ENCODE results near the gene CIAO2B. TPM values are rescaled to one million over a fixed set of nuclear protein-coding genes. Genes with fewer than 3 reads are reported as not detected.
"Not testable (repeated sequence)": the region's sequence is repeated elsewhere in the genome, so short reads cannot be mapped to it uniquely, and the experiment has no call there.

The CIAO2B gene
- polyA plus RNA-seq, 1 donor (not counting 4 experiments of a cell fraction or from before 2014, with no cell fraction given): 105 TPM

GRCh38 chr16:66959704-66960161, 25.5 kb upstream of the CIAO2B start:
- no peaks in the 10 kb centered on the region for H3K9me1 ChIP-seq (ENCODE audit: control insufficient read depth, extremely low read depth, insufficient read depth, low read length)
- H3K79me2 ChIP-seq (ENCODE audit: control insufficient read depth, insufficient read depth, low read length): no peaks in the 10 kb centered on the region
- H3K4me3 ChIP-seq (ENCODE audit: control insufficient read depth in 2 of 3, extremely low read depth in 1 of 3, insufficient read depth in 2 of 3, low read depth in 1 of 3, low read length in 3 of 3): no peak overlapping the region
- no peak overlapping the region for H3K27ac ChIP-seq (ENCODE audit: control insufficient read depth, insufficient read depth, low read length)
- H3K9ac ChIP-seq (ENCODE audit: control insufficient read depth, extremely low read depth, insufficient read depth, low read length): no peak overlapping the region
- H3K27me3 ChIP-seq (ENCODE audit: control insufficient read depth, extremely low read depth, insufficient read depth, low read length): no peaks in the 10 kb centered on the region
- H3K9me3 ChIP-seq (ENCODE audit: control insufficient read depth, low read depth, low read length): no peaks in the 10 kb centered on the region
- H3K4me1 ChIP-seq (ENCODE audit: control insufficient read depth, extremely low read depth, insufficient read depth, low read length): peaks cover 3% of the 10 kb centered on the region
- no peak overlapping the region for H2AFZ ChIP-seq (ENCODE audit: control insufficient read depth, low read length)
- peaks cover 0 to 1% of the 10 kb centered on the region in 2 experiments for H3K36me3 ChIP-seq (ENCODE audit: control insufficient read depth in 2 of 2, extremely low read depth in 1 of 2, insufficient read depth in 2 of 2, low read length in 2 of 2)
- TF ChIP-seq EZH2 (IDR thresholded peaks at IDR 0.05; ENCODE audit: low read length) (no peak), CTCF (optimal IDR thresholded peaks at IDR 0.05 in 1 of 3, IDR thresholded peaks at IDR 0.05 in 1 of 3, conservative IDR thresholded peaks at IDR 0.05 in 1 of 3; ENCODE audit: extremely low read depth in 1 of 3, insufficient read depth in 2 of 3, low read length in 3 of 3) (no peak)
- FAIRE-seq: no peak
- no peaks in the 10 kb centered on the region for H4K20me1 ChIP-seq (ENCODE audit: control insufficient read depth, extremely low read depth, insufficient read depth, low read length)
- no peak overlapping the region for H3K4me2 ChIP-seq (ENCODE audit: control insufficient read depth, extremely low read depth, insufficient read depth, low read depth, low read length)
- dilution Hi-C loops (cut with MboI; ENCODE audit: extremely low pct_ligation_motif_present, low sequenced_read_pairs): no loop called here
- DNase-seq (ENCODE audit: low read depth, low spot score): no peak

GRCh38 chr16:66958857-66959703, 24.9 kb upstream of the CIAO2B start:
- Histone ChIP-seq H3K27me3 (ENCODE audit: control insufficient read depth, extremely low read depth, insufficient read depth, low read length) (no peaks in the 10 kb centered on the region), H3K9me1 (ENCODE audit: control insufficient read depth, extremely low read depth, insufficient read depth, low read length) (no peaks in the 10 kb centered on the region), H4K20me1 (ENCODE audit: control insufficient read depth, extremely low read depth, insufficient read depth, low read length) (no peaks in the 10 kb centered on the region), H3K27ac (ENCODE audit: control insufficient read depth, insufficient read depth, low read length) (no peak overlapping the region), H3K4me3 (ENCODE audit: control insufficient read depth in 2 of 3, extremely low read depth in 1 of 3, insufficient read depth in 2 of 3, low read depth in 1 of 3, low read length in 3 of 3) (no peak overlapping the region), H3K36me3 (ENCODE audit: control insufficient read depth in 2 of 2, extremely low read depth in 1 of 2, insufficient read depth in 2 of 2, low read length in 2 of 2) (no peaks in the 10 kb centered on the region), H3K4me2 (ENCODE audit: control insufficient read depth, extremely low read depth, insufficient read depth, low read depth, low read length) (no peak overlapping the region), H3K9ac (ENCODE audit: control insufficient read depth, extremely low read depth, insufficient read depth, low read length) (no peak overlapping the region), H3K79me2 (ENCODE audit: control insufficient read depth, insufficient read depth, low read length) (no peaks in the 10 kb centered on the region), H3K9me3 (ENCODE audit: control insufficient read depth, low read depth, low read length) (no peaks in the 10 kb centered on the region), H2AFZ (ENCODE audit: control insufficient read depth, low read length) (no peak overlapping the region), H3K4me1 (ENCODE audit: control insufficient read depth, extremely low read depth, insufficient read depth, low read length) (peaks cover 3% of the 10 kb centered on the region)
- FAIRE-seq (no peak), DNase-seq (ENCODE audit: low read depth, low spot score) (no peak)
- TF ChIP-seq EZH2 (IDR thresholded peaks at IDR 0.05; ENCODE audit: low read length) (no peak), CTCF (optimal IDR thresholded peaks at IDR 0.05 in 1 of 3, IDR thresholded peaks at IDR 0.05 in 1 of 3, conservative IDR thresholded peaks at IDR 0.05 in 1 of 3; ENCODE audit: extremely low read depth in 1 of 3, insufficient read depth in 2 of 3, low read length in 3 of 3) (no peak)
- dilution Hi-C loops (cut with MboI; ENCODE audit: extremely low pct_ligation_motif_present, low sequenced_read_pairs): no loop called here

GRCh38 chr16:66956154-66956457, 21.9 kb upstream of the CIAO2B start:
- H3K79me2 ChIP-seq (ENCODE audit: control insufficient read depth, insufficient read depth, low read length); H3K36me3 ChIP-seq (ENCODE audit: control insufficient read depth in 2 of 2, extremely low read depth in 1 of 2, insufficient read depth in 2 of 2, low read length in 2 of 2); H4K20me1 ChIP-seq (ENCODE audit: control insufficient read depth, extremely low read depth, insufficient read depth, low read length); FAIRE-seq; H3K9ac ChIP-seq (ENCODE audit: control insufficient read depth, extremely low read depth, insufficient read depth, low read length); H3K9me1 ChIP-seq (ENCODE audit: control insufficient read depth, extremely low read depth, insufficient read depth, low read length); H3K4me3 ChIP-seq (ENCODE audit: control insufficient read depth in 2 of 3, extremely low read depth in 1 of 3, insufficient read depth in 2 of 3, low read depth in 1 of 3, low read length in 3 of 3); H3K27me3 ChIP-seq (ENCODE audit: control insufficient read depth, extremely low read depth, insufficient read depth, low read length); H3K4me2 ChIP-seq (ENCODE audit: control insufficient read depth, extremely low read depth, insufficient read depth, low read depth, low read length); H3K4me1 ChIP-seq (ENCODE audit: control insufficient read depth, extremely low read depth, insufficient read depth, low read length); H3K27ac ChIP-seq (ENCODE audit: control insufficient read depth, insufficient read depth, low read length); DNase-seq (ENCODE audit: low read depth, low spot score); dilution Hi-C loops (cut with MboI; ENCODE audit: extremely low pct_ligation_motif_present, low sequenced_read_pairs); H2AFZ ChIP-seq (ENCODE audit: control insufficient read depth, low read length); H3K9me3 ChIP-seq (ENCODE audit: control insufficient read depth, low read depth, low read length): not testable (repeated sequence)

Measured in keratinocyte (primary cell).